IMR-90 (cell line): Measurements from ENCODE around the gene USH2A. TPM values are rescaled to one million over a fixed set of nuclear protein-coding genes. Genes with fewer than 3 reads are reported as not detected.

Experiments used
- ATAC-seq: fragments of 200-7000 bp; cut with Tn5 transposase; 2 replicates; pipeline ENCODE4 v1.9.1; 2020; ENCODE audit warnings: low read depth, mild to moderate bottlenecking, moderate library complexity
- BruUV-seq: library from RNA; stranded (reverse); fragments of 400-500 nt; replicated peaks from 2 replicates; lab custom pipeline; 2021; lab: Mats Ljungman, UMichigan
- CTCF ChIA-PET: fragments of 300-600 bp; formaldehyde crosslinking; extraction: SDS; loops from one replicate; lab custom pipeline; 2021; ENCODE audit warnings: antibody characterized with exemption; lab: Yijun Ruan, JAX
- POLR2A ChIA-PET: fragments of 300-600 bp; sonication (Branson Sonifier 250); formaldehyde crosslinking; loops from one replicate; lab custom pipeline; 2022; ENCODE audit warnings: antibody characterized with exemption; ENCODE audit not compliant: unreplicated experiment; lab: Charles Lee
- DNase-seq: peaks from one replicate; pipeline ENCODE4 v3.0.0; 2013
- H2AFZ ChIP-seq: replicated peaks from 2 replicates; pipeline ENCODE3; 2013; ENCODE audit warnings: low read length, mild to moderate bottlenecking; ENCODE audit not compliant: poor library complexity
- H2AK5ac ChIP-seq: 2 replicates; pipeline ENCODE4 v1.6.1; 2013; ENCODE audit warnings: low read depth, low read length, inconsistent platforms
- H2AK9ac ChIP-seq: replicated peaks from 2 replicates; pipeline ENCODE3; 2013; ENCODE audit warnings: mild to moderate bottlenecking, low read depth, low read length, moderate library complexity; ENCODE audit not compliant: poor library complexity
- H2BK120ac ChIP-seq: 2 replicates; pipeline ENCODE4 v1.6.1; 2013; ENCODE audit warnings: low read depth, low read length, inconsistent platforms
- H2BK15ac ChIP-seq: 3 replicates; pipeline ENCODE4 v1.6.1; 2013; ENCODE audit warnings: low read depth, low read length, inconsistent platforms
- H2BK20ac ChIP-seq: 2 replicates; pipeline ENCODE4 v1.6.1; 2013; ENCODE audit warnings: low read depth, mild to moderate bottlenecking, inconsistent platforms, low read length, moderate library complexity
- H2BK5ac ChIP-seq: 2 replicates; pipeline ENCODE4 v1.6.1; 2013; ENCODE audit warnings: mild to moderate bottlenecking, low read depth, low read length, inconsistent platforms; ENCODE audit not compliant: poor library complexity, severe bottlenecking
- H3K14ac ChIP-seq: replicated peaks from 2 replicates; pipeline ENCODE4 v1.6.1; 2013; ENCODE audit warnings: low read depth, low read length, inconsistent platforms
- H3K18ac ChIP-seq: 2 replicates; pipeline ENCODE4 v1.6.1; 2013; ENCODE audit warnings: low read depth, low read length, control low read depth
- H3K23ac ChIP-seq: 2 replicates; pipeline ENCODE4 v1.6.1; 2013; ENCODE audit warnings: low read depth, low read length, inconsistent platforms
- H3K27ac ChIP-seq: 2 replicates; pipeline ENCODE4 v1.5.1; 2013; ENCODE audit warnings: mild to moderate bottlenecking, control low read depth, low read length; ENCODE audit not compliant: insufficient read depth
- H3K27me3 ChIP-seq: 2 replicates; pipeline ENCODE4 v1.6.1; 2013; ENCODE audit warnings: low read length; ENCODE audit not compliant: control insufficient read depth, insufficient read depth
- H3K36me3 ChIP-seq: 2 replicates; pipeline ENCODE4 v1.6.1; 2013; ENCODE audit warnings: low read length, mixed read lengths; ENCODE audit not compliant: control insufficient read depth, insufficient read depth
- H3K4ac ChIP-seq: 2 replicates; pipeline ENCODE4 v1.6.1; 2013; ENCODE audit warnings: low read depth, low read length, inconsistent platforms
- H3K4me1 ChIP-seq: 2 replicates; pipeline ENCODE4 v1.6.1; 2013; ENCODE audit warnings: low read length, mixed read lengths; ENCODE audit not compliant: control insufficient read depth, insufficient read depth
- H3K4me2 ChIP-seq: 2 replicates; pipeline ENCODE4 v1.6.1; 2013; ENCODE audit warnings: low read depth, mild to moderate bottlenecking, control low read depth, low read length, moderate library complexity
- H3K4me3 ChIP-seq: 2 replicates; pipeline ENCODE4 v1.5.1; 2013; ENCODE audit warnings: low read depth, mild to moderate bottlenecking, control low read depth, low read length, moderate library complexity; ENCODE audit not compliant: insufficient read depth
- H3K56ac ChIP-seq: 2 replicates; pipeline ENCODE4 v1.6.1; 2013; ENCODE audit warnings: low read length, inconsistent platforms; ENCODE audit not compliant: insufficient read depth; ENCODE audit errors: extremely low read depth
- H3K79me1 ChIP-seq, 2 experiments: 2 replicates each; pipeline ENCODE4 v1.6.1; 2013; ENCODE audit warnings: low read length in 2 of 2, inconsistent platforms in 1 of 2, low read depth in 1 of 2
- H3K9ac ChIP-seq: 2 replicates; pipeline ENCODE4 v1.6.1; 2013; ENCODE audit warnings: low read depth, low read length, control low read depth
- H3K9me1 ChIP-seq: 2 replicates; pipeline ENCODE4 v1.6.1; 2013; ENCODE audit warnings: low read length, inconsistent platforms; ENCODE audit not compliant: insufficient read depth
- H3K9me3 ChIP-seq: 2 replicates; pipeline ENCODE4 v1.6.1; 2013; ENCODE audit warnings: low read length; ENCODE audit not compliant: control insufficient read depth, insufficient read depth
- H4K20me1 ChIP-seq: 2 replicates; pipeline ENCODE4 v1.6.1; 2013; ENCODE audit warnings: low read length, inconsistent platforms; ENCODE audit not compliant: insufficient read depth
- H4K5ac ChIP-seq: 2 replicates; pipeline ENCODE4 v1.6.1; 2013; ENCODE audit warnings: mild to moderate bottlenecking, low read depth, low read length, control low read depth
- H4K8ac ChIP-seq, 2 experiments: 2 replicates each; pipeline ENCODE4 v1.6.1; 2013; ENCODE audit warnings: low read depth in 2 of 2, low read length in 2 of 2, control low read depth in 1 of 2, inconsistent platforms in 1 of 2
- H4K91ac ChIP-seq: 2 replicates; pipeline ENCODE4 v1.6.1; 2013; ENCODE audit warnings: low read depth, low read length, inconsistent platforms; ENCODE audit not compliant: insufficient read depth
- BHLHE40 ChIP-seq: fragments of 150-350 bp; IDR thresholded peaks from 2 replicates; pipeline ENCODE4 v1.6.1; 2016; ENCODE audit warnings: mild to moderate bottlenecking, low read depth, low read length
- CEBPB ChIP-seq: IDR thresholded peaks from 2 replicates; pipeline ENCODE4 v1.6.1; 2012; ENCODE audit warnings: low read depth, low read length, improper control_type of control experiment
- CHD1 ChIP-seq: IDR thresholded peaks from 2 replicates; pipeline ENCODE4 v1.6.1; 2012; ENCODE audit warnings: low read depth, low read length, improper control_type of control experiment
- FOS ChIP-seq: fragments of 150-350 bp; IDR thresholded peaks from 2 replicates; pipeline ENCODE4 v1.6.1; 2016; ENCODE audit warnings: low read depth, low read length
- MAFK ChIP-seq: IDR thresholded peaks from 2 replicates; pipeline ENCODE4 v1.6.1; 2012; ENCODE audit warnings: low read depth, low read length, improper control_type of control experiment
- MAZ ChIP-seq: IDR thresholded peaks from 2 replicates; pipeline ENCODE4 v1.6.1; 2012; ENCODE audit warnings: low read depth, mild to moderate bottlenecking, low read length, improper control_type of control experiment, moderate library complexity, borderline replicate concordance
- MXI1 ChIP-seq: IDR thresholded peaks from 2 replicates; pipeline ENCODE4 v1.6.1; 2012; ENCODE audit warnings: low read depth, mild to moderate bottlenecking, low read length, moderate library complexity, borderline replicate concordance
- NFE2L2 ChIP-seq: fragments of 150-350 bp; IDR thresholded peaks from 2 replicates; pipeline ENCODE4 v1.6.1; 2016; ENCODE audit warnings: low read depth, mild to moderate bottlenecking, low read length
- RCOR1 ChIP-seq: IDR thresholded peaks from 2 replicates; pipeline ENCODE4 v1.6.1; 2012; ENCODE audit warnings: mild to moderate bottlenecking, low read length, improper control_type of control experiment; ENCODE audit not compliant: insufficient replicate concordance
- RFX5 ChIP-seq: IDR thresholded peaks from 2 replicates; pipeline ENCODE4 v1.8.0; 2012; ENCODE audit warnings: low read depth, mild to moderate bottlenecking, low read length, moderate library complexity
- SMC3 ChIP-seq: fragments of 150-350 bp; IDR thresholded peaks from 2 replicates; pipeline ENCODE4 v1.6.1; 2016; ENCODE audit warnings: low read depth, mild to moderate bottlenecking, antibody characterized with exemption, low read length, moderate library complexity
- WGBS, 2 experiments: methylation state at CpG; one replicate each; pipeline versions ENCODE4 v1.1.5 to v1.1.7; 2013; ENCODE audit warnings: missing lambda C conversion rate in 2 of 2; ENCODE audit not compliant: insufficient read length in 1 of 2; ENCODE audit errors: extremely low coverage in 2 of 2; 5-methylcytosine and 5-hydroxymethylcytosine counted together
- dilution Hi-C: fragments of 300-500 bp; cut with HindIII; formaldehyde crosslinking; loops from one replicate; pipeline ENCODE4 v1.14.3; 2018; ENCODE audit warnings: low sequenced_read_pairs; ENCODE audit not compliant: unreplicated experiment
- in situ Hi-C: fragments of 300-500 bp; cut with MboI; formaldehyde crosslinking; loops from 3 replicates; pipeline ENCODE4 v1.14.3; 2019; ENCODE audit warnings: low sequenced_read_pairs, inconsistent platforms, mixed read lengths
- intact Hi-C: fragments of 100-400 bp; cut with micrococcal nuclease; formaldehyde crosslinking; loops from 2 replicates; pipeline ENCODE4 v1.10.0; 2022
- polyA plus RNA-seq, 3 experiments: library from polyadenylated mRNA; depleted of rRNA; stranded (reverse); fragments of >200 nt; gene quantifications; 2 replicates each; pipeline ENCODE4 v1.2.3, GENCODE V29; 2012; ENCODE audit warnings: low replicate concordance in 1 of 3
- total RNA-seq: library from RNA; depleted of rRNA; stranded (reverse); fragments of >200 nt; gene quantifications from 2 replicates; pipeline ENCODE4 v1.2.3, GENCODE V29; 2012
- TF ChIP-seq, protein P1 (sequence below): fragments of 150-350 bp; IDR thresholded peaks from 2 replicates; pipeline ENCODE4 v1.6.1; 2016; ENCODE audit warnings: low read depth, mild to moderate bottlenecking, low read length, moderate library complexity, borderline replicate concordance

The USH2A gene
- total and polyA plus RNA-seq, 2 of the 4 experiments (the other 2 are of a cell fraction): under 0.01 to 0.02 TPM

DNA sequence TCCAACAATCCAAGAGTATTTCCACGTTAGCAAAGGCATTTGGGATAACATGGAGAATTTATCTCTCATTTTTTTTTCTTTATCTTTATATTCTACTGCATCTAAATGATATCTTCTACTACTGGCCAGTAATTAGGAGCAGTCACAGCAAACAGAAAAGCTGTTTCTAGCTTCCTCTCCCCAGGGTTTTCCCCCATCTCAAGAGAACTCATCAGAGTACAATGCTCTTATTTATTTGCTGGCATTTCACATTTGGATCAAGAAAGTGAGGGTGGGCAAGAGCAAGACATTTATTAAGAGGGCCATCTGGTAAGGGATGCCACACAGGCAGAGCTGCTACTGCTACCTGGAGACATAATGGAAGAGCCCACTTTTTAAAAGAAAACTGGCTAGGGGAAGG, 368.2 kb downstream of the USH2A start:
- in situ Hi-C loops (no loop called here), intact Hi-C loops (no loop called here), dilution Hi-C loops (no loop called here)
- Histone ChIP-seq H4K5ac (no peak overlapping the region), H4K8ac (no peak overlapping the region), H3K4me2 (no peak overlapping the region), H3K27me3 (no peaks in the 10 kb centered on the region), H3K9me3 (no peaks in the 10 kb centered on the region), H3K4ac (no peak overlapping the region), H2BK15ac (no peak overlapping the region), H3K14ac (no peak overlapping the region), H3K36me3 (no peaks in the 10 kb centered on the region), H4K91ac (no peak overlapping the region), H3K9me1 (no peaks in the 10 kb centered on the region), H2AFZ (no peak overlapping the region), H3K27ac (no peak overlapping the region), H3K9ac (no peak overlapping the region), H2AK9ac (no peak overlapping the region), H2BK20ac (no peak overlapping the region), H3K18ac (no peak overlapping the region), H2AK5ac (no peak overlapping the region), H2BK5ac (no peak overlapping the region), H2BK120ac (no peak overlapping the region), H3K56ac (no peak overlapping the region), H3K4me3 (no peak overlapping the region), H4K20me1 (no peaks in the 10 kb centered on the region), H3K79me1 (no peaks in the 10 kb centered on the region), H3K4me1 (no peaks in the 10 kb centered on the region), H3K23ac (no peak overlapping the region)
- ChIA-PET CTCF (no interaction called here), POLR2A (no interaction called here)
- BruUV-seq: no TSS peak
- DNase-seq: no peak
- no CpG with 5 or more reads among the region's 1 CpG for WGBS, 2 experiments
- ATAC-seq: no peak
- no peak for TF ChIP-seq RCOR1
- no peak for TF ChIP-seq CEBPB
- TF ChIP-seq RFX5: no peak
- TF ChIP-seq CHD1: no peak
- TF ChIP-seq SMC3: no peak
- TF ChIP-seq MAZ: no peak
- TF ChIP-seq MXI1: no peak
- no peak for TF ChIP-seq MAFK
- no peak for TF ChIP-seq FOS
- no peak for TF ChIP-seq BHLHE40
- TF ChIP-seq, protein P1, sequence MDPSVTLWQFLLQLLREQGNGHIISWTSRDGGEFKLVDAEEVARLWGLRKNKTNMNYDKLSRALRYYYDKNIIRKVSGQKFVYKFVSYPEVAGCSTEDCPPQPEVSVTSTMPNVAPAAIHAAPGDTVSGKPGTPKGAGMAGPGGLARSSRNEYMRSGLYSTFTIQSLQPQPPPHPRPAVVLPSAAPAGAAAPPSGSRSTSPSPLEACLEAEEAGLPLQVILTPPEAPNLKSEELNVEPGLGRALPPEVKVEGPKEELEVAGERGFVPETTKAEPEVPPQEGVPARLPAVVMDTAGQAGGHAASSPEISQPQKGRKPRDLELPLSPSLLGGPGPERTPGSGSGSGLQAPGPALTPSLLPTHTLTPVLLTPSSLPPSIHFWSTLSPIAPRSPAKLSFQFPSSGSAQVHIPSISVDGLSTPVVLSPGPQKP: no peak
- TF ChIP-seq NFE2L2: no peak
